NCI-H146 treated with DMSO at 0.1 percent for 48 hours (cell line): Measurements from ENCODE around the gene RASGEF1C.

Experiments
- DNase-seq: peaks from one replicate; lab custom pipeline; 2025; ENCODE audit not compliant: unreplicated experiment; lab: John Stamatoyannopoulos, UW

RASGEF1C gene

DNA sequence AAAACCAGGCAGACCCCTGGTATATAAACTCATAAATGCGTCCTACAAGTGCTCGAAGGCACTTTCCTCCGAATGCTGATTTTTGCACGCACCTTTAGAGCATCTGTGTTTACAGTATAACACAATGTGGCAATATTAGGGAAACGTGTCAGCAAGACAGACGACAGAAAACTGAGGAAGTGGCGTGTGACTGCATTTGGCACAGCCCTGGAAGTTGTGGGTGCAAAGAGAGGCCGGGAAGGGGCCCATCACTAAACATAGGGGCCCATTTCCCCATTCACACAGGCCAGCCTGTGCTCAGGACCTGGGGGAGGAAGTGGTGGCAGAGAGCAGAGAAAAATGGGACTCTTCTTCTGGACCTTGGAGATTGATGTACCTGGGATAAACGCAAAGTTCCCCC, 48.2 kb downstream of the RASGEF1C start:
- no peak for DNase-seq

DNA sequence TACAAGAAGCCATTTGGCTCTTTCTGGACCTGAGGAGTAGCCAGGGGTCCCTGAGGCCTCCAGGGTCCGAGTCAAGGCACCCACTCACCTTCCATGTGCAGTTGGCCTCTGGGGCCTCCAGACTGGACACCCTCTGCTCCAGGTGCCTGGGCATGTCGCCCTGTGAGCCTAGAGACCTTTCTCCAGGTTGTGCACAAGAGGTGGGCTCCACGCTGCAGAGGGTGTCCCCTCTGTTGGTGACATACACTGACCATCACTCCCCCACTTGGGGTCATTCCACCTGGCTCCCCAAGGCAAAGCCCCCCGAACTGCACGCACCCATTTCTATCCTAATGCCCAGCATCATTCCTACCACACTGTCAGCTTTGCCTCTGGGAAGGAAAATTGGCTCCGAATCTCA, 48.8 kb downstream of the RASGEF1C start:
- DNase-seq = no peak

DNA sequence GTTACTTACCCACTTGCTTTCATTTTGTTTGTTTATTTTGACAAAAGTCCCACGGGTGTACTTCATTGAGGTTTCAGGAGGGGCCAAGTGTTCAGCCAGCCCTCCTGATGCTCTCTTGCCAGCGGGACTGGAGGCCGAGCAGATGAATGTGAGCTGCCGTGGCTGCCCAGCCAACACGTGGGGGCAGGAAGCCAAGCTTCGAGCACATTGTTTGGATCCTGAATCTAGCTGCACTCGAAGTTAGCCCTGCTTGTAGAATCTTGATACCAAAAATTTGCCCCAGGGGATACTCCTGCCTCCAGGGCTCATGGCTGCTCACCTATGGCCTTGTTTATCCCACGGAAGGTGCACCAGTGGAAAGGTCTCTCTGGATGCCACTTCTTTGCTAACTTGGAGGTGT, 49.3 kb downstream of the RASGEF1C start:
- no peak for DNase-seq

DNA sequence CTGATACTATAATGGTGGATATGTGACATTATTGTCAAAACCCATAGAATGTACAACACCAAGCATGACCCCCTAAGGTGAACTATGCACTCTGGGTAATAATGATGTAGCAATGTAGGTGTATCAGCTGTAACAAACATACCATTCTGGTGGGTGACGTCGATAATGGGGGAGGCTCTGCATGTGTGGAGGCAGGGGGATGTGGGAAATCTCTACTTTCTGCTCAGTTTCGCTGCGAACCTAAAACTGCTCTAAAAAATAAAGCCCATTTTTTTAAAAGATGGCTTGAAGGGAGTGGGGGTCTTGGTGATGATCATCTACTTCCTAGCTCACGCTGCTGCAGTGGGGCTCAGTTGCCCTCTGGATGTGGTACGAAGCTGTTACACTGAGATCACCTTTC, 51.1 kb downstream of the RASGEF1C start:
- DNase-seq = no peak

DNA sequence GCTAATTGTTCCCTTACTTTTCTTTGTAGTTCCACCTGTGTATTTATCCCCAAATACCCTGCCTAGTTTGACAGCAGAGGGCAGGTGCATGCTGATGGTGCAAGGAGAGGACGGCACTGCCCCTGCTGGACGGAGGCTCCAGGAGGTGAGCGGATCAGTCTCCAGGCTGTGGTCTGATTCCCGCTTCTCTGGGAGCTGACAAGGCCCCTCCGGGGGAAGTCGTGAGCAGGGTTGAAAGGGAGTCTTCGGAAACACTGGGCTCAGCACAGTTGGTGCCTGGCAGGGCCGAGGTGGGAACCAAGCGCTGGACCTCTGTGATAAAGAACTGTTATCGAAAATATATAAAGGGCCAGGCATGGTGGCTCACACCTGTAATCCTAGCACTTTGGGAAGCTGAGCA, 52.9 kb downstream of the RASGEF1C start:
- no peak for DNase-seq

DNA sequence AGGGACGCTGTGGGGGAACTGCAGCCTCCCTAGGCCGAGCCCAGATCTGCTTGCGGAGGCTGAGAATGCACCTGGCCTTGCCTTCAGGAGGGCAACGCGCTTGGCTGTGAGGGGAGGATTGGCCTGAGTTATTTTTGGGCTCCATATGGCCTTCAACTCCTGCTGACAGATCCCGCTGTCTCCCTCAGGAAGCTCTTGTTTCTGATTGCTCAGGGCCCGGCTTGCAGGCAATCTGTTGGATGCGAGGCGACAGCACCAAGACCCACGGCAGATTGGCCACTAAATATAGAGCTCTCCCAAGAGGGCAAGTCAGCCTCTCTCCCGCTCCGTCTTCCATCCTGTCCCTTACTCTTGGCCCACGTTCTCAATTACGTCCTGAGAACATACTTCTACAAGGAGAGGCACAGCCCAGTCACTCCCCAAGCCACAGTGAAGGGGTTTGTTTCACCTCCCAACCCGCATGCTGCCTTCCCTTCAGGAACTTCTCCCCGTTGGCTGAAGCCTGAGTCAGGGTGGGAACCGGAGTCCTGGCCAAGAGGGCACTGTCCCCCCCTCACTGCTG, 53.6 kb downstream of the RASGEF1C start:
- no peak for DNase-seq

DNA sequence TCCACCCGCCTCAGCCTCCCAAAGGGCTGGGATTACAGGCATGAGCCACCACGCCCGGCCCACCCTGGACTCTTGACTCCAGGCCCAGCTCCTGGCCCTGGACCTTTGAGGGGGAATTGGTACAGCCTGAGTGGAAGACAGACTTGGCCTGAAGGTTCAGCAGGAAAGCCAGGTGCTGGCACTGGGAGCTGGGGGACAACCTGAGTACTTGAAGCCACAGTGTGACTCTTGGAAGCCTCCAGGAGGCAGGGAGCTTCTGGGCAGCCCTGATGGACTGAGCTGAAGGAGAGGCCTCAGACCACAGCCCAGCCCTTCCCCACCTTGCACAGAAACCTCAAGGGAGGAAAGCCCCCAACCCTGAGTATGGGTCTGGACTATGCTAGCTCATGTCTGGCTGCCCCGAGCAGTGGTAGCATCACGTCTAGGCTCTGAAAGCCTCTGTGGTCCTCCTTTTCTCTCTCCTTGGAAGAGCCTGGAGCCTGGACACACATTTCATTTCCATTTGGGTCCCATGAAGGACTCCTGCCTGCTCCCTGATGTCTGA, 54.1 kb downstream of the RASGEF1C start:
- no peak for DNase-seq

DNA sequence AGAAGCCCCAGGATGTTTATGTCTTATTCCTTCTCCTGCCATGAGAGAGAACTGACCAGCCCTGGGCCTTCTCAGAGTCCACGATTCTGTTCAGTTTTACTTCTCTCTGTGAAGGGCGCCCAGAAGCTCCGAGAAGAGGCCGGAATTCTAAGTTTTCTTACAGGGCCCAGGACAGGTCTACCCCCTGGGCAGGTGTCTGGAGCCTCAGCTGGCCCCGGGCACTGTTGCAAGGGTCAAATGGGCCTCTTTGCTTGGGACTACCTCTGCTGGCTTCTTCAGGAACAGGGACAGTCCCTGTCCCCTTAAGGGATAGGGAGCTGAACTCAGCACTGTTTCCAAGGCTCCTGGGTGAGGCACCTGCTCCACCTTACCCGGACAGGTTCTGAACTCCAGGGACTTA, 55.0 kb downstream of the RASGEF1C start:
- DNase-seq = no peak

DNA sequence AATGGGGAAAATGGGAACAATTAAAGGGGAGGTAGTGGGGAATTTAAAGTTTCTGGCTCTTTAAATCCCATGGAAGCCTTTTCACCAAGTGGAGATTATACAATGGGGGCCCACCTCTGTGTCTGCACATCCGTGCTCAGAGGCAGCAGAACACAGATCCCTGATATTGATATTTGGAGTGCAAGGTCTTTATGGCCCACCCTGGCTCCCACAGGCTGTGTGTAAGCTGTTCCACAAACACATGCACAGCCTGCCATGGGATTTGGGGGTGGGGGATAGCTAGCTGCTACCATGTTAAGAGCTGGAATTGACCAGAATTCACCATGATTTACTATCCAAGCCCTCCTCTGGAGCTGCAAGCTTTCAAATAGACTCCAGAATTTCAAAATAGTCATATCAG, 55.9 kb downstream of the RASGEF1C start:
- DNase-seq = no peak

DNA sequence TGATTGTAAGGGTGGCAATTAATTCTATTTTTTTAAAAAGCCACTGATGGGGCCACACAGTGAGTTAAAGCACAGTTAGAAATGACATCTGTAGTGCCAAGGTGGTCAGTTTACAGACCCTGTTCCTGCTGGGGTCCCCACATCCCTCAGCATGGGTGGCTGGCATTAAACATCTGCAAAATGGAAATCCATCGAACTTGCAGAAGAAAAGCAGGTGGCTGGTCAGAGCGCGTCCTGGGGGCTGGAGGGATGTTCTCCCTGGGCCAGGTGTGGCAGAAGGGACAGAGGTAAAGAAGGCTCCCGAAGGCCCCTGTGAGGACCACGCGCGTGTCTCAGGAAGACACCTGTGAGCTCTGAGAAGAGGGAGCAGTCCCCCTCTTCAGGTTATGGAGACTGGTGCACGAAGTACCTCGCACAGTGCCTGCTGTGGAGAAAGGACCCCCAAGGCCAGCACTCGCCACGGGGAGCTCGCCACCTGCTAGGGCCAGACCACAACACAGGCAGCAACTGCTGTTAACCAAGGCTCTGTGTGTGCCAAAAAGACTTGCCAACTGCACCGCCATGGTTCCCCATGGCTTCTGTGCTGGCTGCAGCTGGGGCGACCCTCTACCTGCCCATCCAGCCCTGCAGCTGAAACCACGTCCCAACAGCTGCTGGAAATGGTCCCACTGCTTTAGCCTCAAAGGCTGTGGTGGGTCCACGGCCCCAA, 65.2 kb downstream of the RASGEF1C start:
- no peak for DNase-seq

DNA sequence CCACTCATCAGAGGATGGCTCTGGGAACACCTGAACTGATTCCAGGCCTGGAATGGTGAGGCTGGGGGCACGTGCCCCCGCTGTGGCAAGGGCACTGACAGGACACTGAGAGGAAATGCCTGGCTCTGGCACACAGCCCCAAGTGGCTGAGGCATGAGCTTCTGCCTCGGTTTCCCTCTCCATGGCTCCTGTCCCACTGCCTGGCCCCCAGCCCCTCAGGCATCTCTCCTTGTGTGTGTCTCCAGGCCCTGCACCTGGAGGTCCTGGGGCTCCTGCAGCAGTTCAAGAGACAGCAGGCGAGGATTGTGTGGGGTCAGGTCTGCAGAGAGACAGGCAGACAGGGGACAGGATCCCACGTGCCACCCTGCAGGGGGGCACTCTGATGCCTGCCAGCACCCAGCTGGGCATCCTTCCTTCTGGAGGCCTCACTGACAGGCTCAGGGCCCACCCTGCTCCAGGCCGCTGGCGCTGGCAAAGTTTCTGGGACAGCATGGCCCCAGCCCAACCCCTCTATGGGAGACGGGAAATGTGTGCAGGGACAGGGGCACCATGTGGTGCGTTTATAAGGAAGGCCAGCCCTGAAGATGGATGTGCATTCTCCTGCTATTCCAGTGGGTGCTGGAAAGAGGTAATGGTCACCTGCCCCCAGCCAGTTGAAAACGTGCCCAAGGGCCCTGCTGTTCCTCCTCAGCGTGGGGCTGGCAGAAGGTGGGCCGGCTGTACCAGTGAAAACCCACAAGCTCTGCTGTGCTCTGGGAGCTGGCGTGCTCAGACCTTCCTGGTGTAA, 66.0 kb downstream of the RASGEF1C start:
- DNase-seq = no peak

DNA sequence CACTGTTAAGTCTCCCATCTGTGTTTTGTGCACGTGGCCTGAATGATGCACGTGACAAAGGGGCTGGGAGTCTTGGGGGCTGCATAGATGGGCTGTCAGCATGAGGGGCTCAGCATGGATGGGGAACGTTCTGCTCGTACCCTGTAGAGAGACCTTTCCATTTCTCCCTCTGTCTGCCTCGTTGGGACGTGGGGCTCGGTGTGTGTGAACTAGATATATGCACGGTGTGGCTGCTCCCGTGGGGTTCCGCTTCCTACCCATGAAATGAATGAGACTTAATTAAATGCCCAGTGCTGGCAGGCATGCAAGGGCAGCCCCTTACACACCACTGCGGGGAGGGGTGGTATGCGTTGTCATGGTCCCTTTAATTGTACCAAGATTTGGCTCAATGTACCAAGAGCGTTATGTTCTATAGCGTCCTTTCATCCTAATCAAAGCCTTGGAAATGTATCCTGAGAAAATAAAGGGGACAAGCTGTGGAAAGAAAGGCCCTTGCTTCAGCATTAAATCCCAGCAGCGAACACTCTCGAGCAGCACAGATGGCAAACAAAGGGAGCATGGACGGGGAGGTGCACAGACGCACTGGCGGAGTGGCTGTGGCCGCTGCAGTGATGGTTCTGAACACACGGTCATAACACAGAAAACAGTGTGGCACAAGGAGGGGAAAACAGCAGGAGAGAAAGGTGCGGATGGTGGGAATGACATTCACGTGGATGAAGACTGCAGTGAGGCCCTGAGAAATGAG, 66.8 kb downstream of the RASGEF1C start:
- DNase-seq = no peak

DNA sequence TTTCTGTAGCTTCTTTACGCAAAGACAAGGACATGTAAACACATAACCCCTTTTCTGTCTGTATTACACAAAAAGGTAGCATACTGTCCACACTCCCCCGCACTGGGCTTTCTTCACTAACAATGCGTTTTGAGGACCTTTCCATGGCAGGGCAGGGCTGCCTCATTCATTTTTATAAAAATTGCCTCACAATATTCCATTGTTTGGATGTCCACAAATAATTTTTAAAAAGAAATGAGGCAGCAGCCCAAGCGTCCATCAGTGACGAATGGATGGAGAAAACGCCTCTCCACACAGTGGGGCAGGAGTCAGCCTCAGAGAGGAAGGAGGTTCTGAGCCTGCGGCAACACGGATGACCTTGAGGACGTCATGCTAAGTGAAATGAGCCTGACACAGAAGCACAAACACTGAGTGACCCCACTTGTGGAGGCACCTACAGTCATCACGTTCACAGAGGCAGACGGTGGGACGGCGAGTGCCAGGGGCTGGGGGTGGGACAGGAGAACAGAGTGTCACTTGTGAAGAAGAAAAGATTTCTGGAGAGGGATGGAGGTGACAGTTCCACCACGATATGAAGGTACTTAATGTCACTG, 67.8 kb downstream of the RASGEF1C start:
- no peak for DNase-seq

DNA sequence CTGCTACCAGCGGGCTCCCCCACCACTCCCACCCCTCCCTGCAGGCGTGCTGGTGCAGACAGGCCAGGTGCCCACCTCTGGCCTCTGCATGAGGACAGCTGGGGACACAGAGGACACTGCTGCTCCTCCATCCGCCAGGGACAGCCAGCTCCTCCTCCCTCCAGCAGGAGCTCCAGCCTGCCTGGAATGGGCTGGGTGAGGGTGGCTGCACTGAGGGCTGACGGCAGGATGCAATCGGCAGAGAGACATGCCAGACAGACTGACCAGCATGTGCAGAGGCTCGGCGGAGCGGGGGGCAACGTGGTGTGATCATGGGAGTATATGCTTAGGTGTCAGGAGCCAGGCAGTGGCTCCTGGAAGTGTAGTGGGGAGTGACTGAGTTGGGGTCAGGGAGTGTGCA, 68.4 kb downstream of the RASGEF1C start:
- DNase-seq = no peak

DNA sequence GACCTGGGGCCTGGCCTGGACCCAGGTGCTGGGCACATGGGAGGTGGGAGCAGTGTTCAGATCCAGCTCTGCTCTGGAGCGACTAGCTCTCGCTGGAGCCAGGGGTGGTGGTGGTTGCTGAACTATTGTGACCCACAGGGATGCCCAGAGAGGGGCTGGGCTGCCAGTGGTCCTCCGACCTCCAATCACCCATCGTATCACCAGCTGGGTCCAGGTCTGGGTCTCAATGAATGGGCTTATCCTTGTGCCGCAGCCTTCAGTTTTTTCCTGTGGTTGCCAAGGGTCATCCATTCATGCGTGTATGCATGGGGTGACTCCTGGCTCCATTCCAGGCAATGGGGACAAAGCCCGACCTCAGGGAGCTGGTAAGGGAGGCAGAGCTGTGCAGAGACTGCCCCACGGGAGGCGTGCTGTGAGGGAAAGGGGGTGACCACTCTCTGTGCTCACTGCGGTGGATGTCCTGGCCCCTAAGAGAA, 68.9 kb downstream of the RASGEF1C start:
- no peak for DNase-seq

DNA sequence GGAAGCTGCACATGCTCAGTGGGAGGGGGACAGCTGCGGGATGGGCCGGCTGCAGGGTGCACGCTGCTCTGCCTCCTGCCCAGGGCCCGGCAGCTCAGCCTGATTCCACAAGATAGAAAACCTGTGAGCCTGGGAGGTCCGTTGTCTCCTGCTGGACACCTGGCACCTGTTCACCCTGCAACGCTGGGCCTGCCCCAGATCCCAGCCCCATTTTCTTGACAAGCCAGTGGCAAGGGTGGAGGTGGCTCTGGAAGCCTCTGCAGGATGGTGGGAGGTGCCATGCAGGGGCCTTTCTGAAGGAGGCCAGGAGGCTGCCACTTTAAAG, 69.3 kb downstream of the RASGEF1C start:
- DNase-seq = no peak

DNA sequence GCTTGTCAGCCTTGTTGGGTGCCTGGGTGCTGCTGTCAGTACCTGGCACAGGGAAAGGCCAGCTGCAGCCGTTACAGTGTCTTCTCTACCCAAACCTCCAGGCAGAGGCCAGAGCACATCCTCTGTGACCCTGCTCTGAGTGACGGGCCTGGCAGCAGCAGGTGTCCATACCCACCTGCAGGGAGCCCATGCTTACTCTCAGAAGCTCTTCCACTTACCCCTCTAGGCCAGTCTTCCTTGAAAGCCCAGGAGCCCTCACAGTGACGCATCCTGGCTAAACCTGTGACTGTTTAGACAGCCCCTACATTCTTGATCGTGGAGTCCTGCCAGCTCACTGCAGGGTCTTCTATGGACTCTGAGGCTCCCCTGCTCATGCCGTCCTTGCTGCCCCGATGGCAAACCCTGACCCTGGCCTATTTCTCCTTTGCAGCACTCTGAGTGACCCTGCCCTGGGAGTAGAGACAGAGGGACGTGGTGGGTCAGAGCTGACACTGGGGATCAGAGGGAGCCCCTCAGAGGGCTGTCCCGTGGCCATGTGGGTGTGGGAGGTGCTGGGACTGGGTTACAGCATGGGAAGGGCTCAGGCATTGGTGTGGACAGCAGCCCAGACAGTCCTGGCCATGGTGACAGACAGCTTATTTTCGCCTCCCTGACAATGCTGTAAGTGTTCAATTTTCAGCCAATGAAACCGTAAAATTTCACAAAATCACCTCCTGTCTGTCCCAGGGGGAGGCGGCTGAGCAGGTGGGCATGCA, 69.9 kb downstream of the RASGEF1C start:
- no peak for DNase-seq

DNA sequence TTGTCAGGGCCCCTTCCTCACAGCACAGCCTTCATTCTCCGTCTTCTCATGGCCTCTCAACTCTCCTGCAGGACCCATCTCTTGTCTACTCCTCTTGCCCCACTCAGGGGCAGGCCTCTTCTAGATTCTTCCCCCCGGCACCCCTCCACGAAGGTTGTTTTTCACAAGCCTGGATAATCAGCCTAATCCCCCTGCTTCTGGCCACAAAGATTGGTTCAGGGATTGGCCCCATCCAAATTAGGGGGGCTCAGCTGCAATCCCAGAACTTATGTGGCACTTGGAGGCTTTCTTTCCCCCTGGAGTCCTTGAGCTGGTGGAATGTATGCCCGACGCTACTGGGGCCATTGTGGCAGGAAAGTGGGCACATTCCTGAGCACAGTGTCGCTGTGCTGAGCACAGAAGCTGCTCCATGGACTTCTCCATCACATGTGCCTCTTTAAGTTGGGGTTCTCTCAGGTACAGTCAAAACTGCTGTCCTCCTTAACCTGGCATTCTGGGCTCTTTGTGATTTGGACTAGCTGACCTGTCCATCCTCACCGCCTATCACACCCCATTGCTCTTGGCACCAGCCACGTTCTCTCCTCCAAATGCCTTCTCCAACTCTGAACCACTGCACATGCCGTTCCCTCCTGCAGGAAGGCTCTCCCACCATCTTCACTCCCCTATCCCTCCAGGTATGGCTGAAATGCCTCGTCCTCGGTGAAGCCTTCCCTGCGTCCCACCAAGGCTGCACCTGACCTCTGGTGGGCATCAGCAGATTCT, 70.6 kb downstream of the RASGEF1C start:
- DNase-seq = no peak

DNA sequence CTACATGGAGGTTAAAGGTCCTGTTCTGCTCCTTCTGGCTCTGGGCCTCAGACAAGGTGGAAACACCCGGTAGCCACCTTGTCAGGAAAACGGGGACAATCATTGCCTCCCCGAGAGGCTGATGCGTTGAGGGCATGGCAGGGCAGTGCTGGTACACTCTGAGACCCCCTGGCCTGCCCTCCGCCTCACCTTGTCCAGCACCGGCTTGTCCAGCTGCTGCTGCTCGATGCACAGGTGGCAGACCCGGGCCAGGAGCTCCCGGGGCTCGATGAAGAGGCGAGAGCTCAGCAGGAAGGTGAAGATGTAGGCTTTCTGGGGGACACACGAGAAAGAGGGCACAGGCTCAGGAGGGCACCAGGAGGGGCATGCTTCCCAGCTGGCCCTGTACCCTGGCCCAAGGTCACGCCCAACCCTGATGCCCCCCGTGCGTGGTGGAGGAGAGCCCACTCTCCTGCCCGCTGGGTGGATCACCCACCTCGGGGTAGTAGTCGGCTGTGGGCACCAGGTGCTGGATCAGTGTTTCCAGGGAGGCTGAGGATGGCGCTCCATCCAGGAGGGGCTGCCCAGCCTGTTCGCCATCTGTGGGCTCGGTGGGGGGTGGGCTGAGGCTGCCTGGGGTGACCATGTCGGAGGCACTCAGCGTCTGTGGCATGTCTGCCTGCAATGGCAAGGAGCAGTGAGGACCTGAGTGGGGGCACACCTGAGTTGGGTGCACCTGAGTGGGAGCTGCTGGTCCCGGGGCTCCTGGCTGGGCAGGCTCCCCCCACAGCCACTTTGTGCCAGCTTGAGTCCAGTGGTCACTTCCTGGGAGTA, 71.4 kb downstream of the RASGEF1C start:
- DNase-seq = no peak
